T-helper 2 cell treated with Interferon-gamma antibody and Interleukin-4, amounts not matched to agents 5 μg/mL and 100 μg/mL, for 36 hours (primary cell): Measurements from ENCODE around the gene UNC5B.

Source experiments
- DNase-seq: peaks from one replicate; pipeline ENCODE4 v3.0.0; 2021; ENCODE audit warnings: low spot score
- H3K27ac Mint-ChIP-seq: one replicate; pipeline ENCODE4 v1.8.0; 2021; ENCODE audit warnings: mild to moderate bottlenecking, mixed read lengths
- H3K27me3 Mint-ChIP-seq: one replicate; pipeline ENCODE4 v1.8.0; 2021; ENCODE audit warnings: low read depth, mixed read lengths
- H3K36me3 Mint-ChIP-seq: one replicate; pipeline ENCODE4 v1.8.0; 2021; ENCODE audit warnings: low read depth, mixed read lengths
- H3K4me1 Mint-ChIP-seq: one replicate; pipeline ENCODE4 v1.8.0; 2021; ENCODE audit warnings: low read depth, mixed read lengths
- H3K4me3 Mint-ChIP-seq: one replicate; pipeline ENCODE4 v1.8.0; 2022; ENCODE audit warnings: mild to moderate bottlenecking, moderate library complexity, mixed read lengths
- H3K9me3 Mint-ChIP-seq: one replicate; pipeline ENCODE4 v1.8.0; 2021; ENCODE audit warnings: mixed read lengths

Gene UNC5B

GRCh38 chr10:71348850-71349249 is 136.5 kb downstream of the UNC5B start:
- Mint-ChIP-seq H3K4me1 (no peaks in the 10 kb centered on the region), H3K27me3 (no peaks in the 10 kb centered on the region), H3K36me3 (no peaks in the 10 kb centered on the region), H3K9me3 (no peaks in the 10 kb centered on the region), H3K27ac (no peak overlapping the region), H3K4me3 (no peak overlapping the region)
- no peak for DNase-seq

GRCh38 chr10:71349406-71349805 is 137.0 kb downstream of the UNC5B start:
- no peak overlapping the region for H3K4me3 Mint-ChIP-seq
- H3K36me3 Mint-ChIP-seq = no peaks in the 10 kb centered on the region
- no peaks in the 10 kb centered on the region for H3K9me3 Mint-ChIP-seq
- no peak overlapping the region for H3K27ac Mint-ChIP-seq
- no peaks in the 10 kb centered on the region for H3K4me1 Mint-ChIP-seq
- H3K27me3 Mint-ChIP-seq = no peaks in the 10 kb centered on the region
- no peak for DNase-seq

- DNase-seq = no peak
- no peaks in the 10 kb centered on the region for H3K9me3 Mint-ChIP-seq
- no peak overlapping the region for H3K27ac Mint-ChIP-seq
- H3K27me3 Mint-ChIP-seq = no peaks in the 10 kb centered on the region
- no peaks in the 10 kb centered on the region for H3K36me3 Mint-ChIP-seq
- no peaks in the 10 kb centered on the region for H3K4me1 Mint-ChIP-seq
- H3K4me3 Mint-ChIP-seq = no peak overlapping the region
Measured at GRCh38 chr10:71351087-71351486, 138.7 kb downstream of the UNC5B start.

GRCh38 chr10:71351628-71352319 is 139.4 kb downstream of the UNC5B start:
- H3K27ac Mint-ChIP-seq = no peak overlapping the region
- no peak overlapping the region for H3K4me3 Mint-ChIP-seq
- H3K36me3 Mint-ChIP-seq = no peaks in the 10 kb centered on the region
- H3K27me3 Mint-ChIP-seq = no peaks in the 10 kb centered on the region
- no peaks in the 10 kb centered on the region for H3K4me1 Mint-ChIP-seq
- DNase-seq = no peak
- no peaks in the 10 kb centered on the region for H3K9me3 Mint-ChIP-seq
